Neural cell (in vitro differentiated cells): ENCODE measurements around the gene YTHDF2. TPM values are rescaled to one million over a fixed set of nuclear protein-coding genes. Genes with fewer than 3 reads are reported as not detected.

Source experiments
- H2AFZ ChIP-seq: fragments of 200-600, 300-800 bp; sonication (generic), shearing (Covaris generic); 2 replicates; pipeline ENCODE4 v1.6.0; 2014; ENCODE audit warnings: low read depth, mild to moderate bottlenecking, antibody characterized with exemption, low read length, moderate library complexity
- H3F3A ChIP-seq: fragments of 200-600 bp; shearing (Covaris generic); 2 replicates; pipeline ENCODE4 v1.6.1; 2016; ENCODE audit warnings: mild to moderate bottlenecking, moderate library complexity, mixed read lengths, antibody characterized with exemption, low read length; ENCODE audit not compliant: insufficient read depth, poor library complexity, severe bottlenecking
- H3K27ac ChIP-seq: fragments of 200-600, 300-800 bp; sonication (generic), shearing (Covaris generic); 2 replicates; pipeline ENCODE4 v1.5.1; 2014; ENCODE audit warnings: mild to moderate bottlenecking, low read length, moderate library complexity
- H3K27me3 ChIP-seq: fragments of 300-800, 200-600 bp; sonication (generic), shearing (Covaris generic); 2 replicates; pipeline ENCODE4 v1.6.0; 2014; ENCODE audit warnings: mild to moderate bottlenecking, low read depth, low read length, moderate library complexity; ENCODE audit not compliant: insufficient read depth
- H3K36me3 ChIP-seq: fragments of 300-800, 200-600 bp; sonication (generic), shearing (Covaris generic); 2 replicates; pipeline ENCODE4 v1.5.1; 2014; ENCODE audit warnings: mild to moderate bottlenecking, antibody characterized with exemption, low read length, moderate library complexity; ENCODE audit not compliant: insufficient read depth
- H3K4me2 ChIP-seq: fragments of 300-800, 200-600 bp; sonication (generic), shearing (Covaris generic); 2 replicates; pipeline ENCODE4 v1.6.0; 2014; ENCODE audit warnings: mild to moderate bottlenecking, low read length
- H3K4me3 ChIP-seq: fragments of 300-800, 200-600 bp; sonication (generic), shearing (Covaris generic); 2 replicates; pipeline ENCODE4 v1.5.1; 2014; ENCODE audit warnings: mild to moderate bottlenecking, low read length, moderate library complexity
- H3K79me2 ChIP-seq: fragments of 200-600 bp; shearing (Covaris generic); replicated peaks from 2 replicates; pipeline ENCODE4 v1.6.0; 2014; ENCODE audit warnings: mild to moderate bottlenecking, low read length, moderate library complexity; ENCODE audit not compliant: insufficient read depth
- H3K9ac ChIP-seq: fragments of 300-800, 200-600 bp; sonication (generic), shearing (Covaris generic); 2 replicates; pipeline ENCODE4 v1.6.1; 2016; ENCODE audit warnings: mild to moderate bottlenecking, low read length, mixed read lengths
- H3K9me2 ChIP-seq: fragments of 200-600 bp; shearing (Covaris generic); 2 replicates; pipeline ENCODE4 v1.6.1; 2016; ENCODE audit warnings: mild to moderate bottlenecking, low read length, mixed read lengths; ENCODE audit not compliant: insufficient read depth
- H3K9me3 ChIP-seq: fragments of 200-600, 300-800 bp; sonication (generic), shearing (Covaris generic); 2 replicates; pipeline ENCODE4 v1.6.1; 2016; ENCODE audit warnings: mild to moderate bottlenecking, mixed run types, low read length, moderate library complexity, mixed read lengths
- H4K20me1 ChIP-seq: fragments of 200-600 bp; shearing (Covaris generic); 2 replicates; pipeline ENCODE4 v1.6.1; 2016; ENCODE audit warnings: mild to moderate bottlenecking, mixed run types; ENCODE audit not compliant: insufficient read depth
- CTCF ChIP-seq: fragments of 450-650 bp; IDR thresholded peaks from 2 replicates; pipeline ENCODE4 v1.5.1; 2014; ENCODE audit warnings: antibody characterized with exemption, mild to moderate bottlenecking, moderate library complexity; ENCODE audit not compliant: poor library complexity, severe bottlenecking
- EP300 ChIP-seq: fragments of 450-650 bp; conservative IDR thresholded peaks from 2 replicates; pipeline ENCODE4 v1.6.1; 2014; ENCODE audit warnings: antibody characterized with exemption, mild to moderate bottlenecking, moderate library complexity; ENCODE audit not compliant: poor library complexity, severe bottlenecking
- EZH2 ChIP-seq: fragments of 200-600, 300-800 bp; shearing (Covaris generic), sonication (generic); IDR thresholded peaks from 2 replicates; pipeline ENCODE4 v1.6.1; 2014; ENCODE audit warnings: antibody characterized with exemption, low read length, borderline replicate concordance, mild to moderate bottlenecking; ENCODE audit not compliant: insufficient read depth, poor library complexity, severe bottlenecking
- MXI1 ChIP-seq: fragments of 450-650 bp; conservative IDR thresholded peaks from 2 replicates; pipeline ENCODE4 v1.6.1; 2014; ENCODE audit warnings: antibody characterized with exemption, mild to moderate bottlenecking; ENCODE audit not compliant: poor library complexity, severe bottlenecking
- POLR2AphosphoS5 ChIP-seq: IDR thresholded peaks from 2 replicates; pipeline ENCODE4 v1.6.1; 2012
- RAD21 ChIP-seq: fragments of 450-650 bp; conservative IDR thresholded peaks from 2 replicates; pipeline ENCODE4 v1.6.1; 2014; ENCODE audit warnings: antibody characterized with exemption, mild to moderate bottlenecking, moderate library complexity
- REST ChIP-seq: IDR thresholded peaks from 2 replicates; pipeline ENCODE4 v1.6.1; 2012; ENCODE audit warnings: borderline replicate concordance
- SMC3 ChIP-seq: fragments of 450-650 bp; conservative IDR thresholded peaks from 2 replicates; pipeline ENCODE4 v1.6.1; 2014; ENCODE audit warnings: antibody characterized with exemption, mild to moderate bottlenecking, moderate library complexity; ENCODE audit not compliant: poor library complexity
- TAF1 ChIP-seq: IDR thresholded peaks from 2 replicates; pipeline ENCODE4 v1.6.1; 2012; ENCODE audit warnings: low read depth
- polyA plus RNA-seq: library from polyadenylated mRNA; depleted of rRNA; stranded (reverse); fragments of >200 nt; gene quantifications from 2 replicates; pipeline ENCODE4 v1.2.3, GENCODE V29; 2014

The YTHDF2 gene
- polyA plus RNA-seq, 1 donor from 2014 or later, result 90.2 TPM

- no peak overlapping the region for H3K9ac ChIP-seq
- no peak overlapping the region for H3K4me2 ChIP-seq
- no peaks in the 10 kb centered on the region for H4K20me1 ChIP-seq
- H3K79me2 ChIP-seq, result no peaks in the 10 kb centered on the region
- H3K27me3 ChIP-seq, result no peaks in the 10 kb centered on the region
- H3K4me3 ChIP-seq, result no peak overlapping the region
- no peak overlapping the region for H2AFZ ChIP-seq
- no peaks in the 10 kb centered on the region for H3F3A ChIP-seq
- TF ChIP-seq EP300, result no peak
- no peak for TF ChIP-seq CTCF
- no peak for TF ChIP-seq TAF1
- no peak for TF ChIP-seq POLR2AphosphoS5
- no peak for TF ChIP-seq SMC3
- no peak for TF ChIP-seq MXI1
- no peak for TF ChIP-seq EZH2
- no peaks in the 10 kb centered on the region for H3K9me2 ChIP-seq
- H3K36me3 ChIP-seq, result peaks cover 5% of the 10 kb centered on the region
- no peaks in the 10 kb centered on the region for H3K9me3 ChIP-seq
- no peak overlapping the region for H3K27ac ChIP-seq
These were observed 18.6 kb upstream of the YTHDF2 start for GRCh38 chr1:28718166-28718565.

GRCh38 chr1:28718586-28719331 is 18.0 kb upstream of the YTHDF2 start:
- Histone ChIP-seq H4K20me1 (no peaks in the 10 kb centered on the region), H3K4me3 (no peak overlapping the region), H3K9me2 (no peaks in the 10 kb centered on the region), H2AFZ (no peak overlapping the region), H3K27ac (no peak overlapping the region), H3K36me3 (peaks cover 5% of the 10 kb centered on the region), H3K9ac (no peak overlapping the region), H3F3A (no peaks in the 10 kb centered on the region), H3K9me3 (no peaks in the 10 kb centered on the region), H3K27me3 (no peaks in the 10 kb centered on the region), H3K79me2 (no peaks in the 10 kb centered on the region), H3K4me2 (no peak overlapping the region)
- TF ChIP-seq TAF1 (no peak), SMC3 (no peak), POLR2AphosphoS5 (no peak), MXI1 (no peak), EZH2 (no peak), REST (no peak), EP300 (no peak), CTCF (no peak), RAD21 (no peak)
